Mesenchymal stem cell (in vitro differentiated cells and primary cell): ENCODE data around the gene PEX3.

Experiments
- DNase-seq: peaks from one replicate; pipeline ENCODE4 v3.0.0-alpha.2; 2013
- H2AFZ ChIP-seq: one replicate; pipeline ENCODE4 v1.6.1; 2013; ENCODE audit warnings: low read depth, mild to moderate bottlenecking, control low read depth, inconsistent platforms, low read length, moderate library complexity
- H2AK5ac ChIP-seq: 2 replicates; pipeline ENCODE4 v1.6.1; 2013; ENCODE audit warnings: low read length, moderate library complexity, mild to moderate bottlenecking, inconsistent platforms; ENCODE audit not compliant: severe bottlenecking
- H2BK120ac ChIP-seq: one replicate; pipeline ENCODE4 v1.6.1; 2013; ENCODE audit warnings: low read depth, mild to moderate bottlenecking, inconsistent platforms, low read length, moderate library complexity
- H2BK12ac ChIP-seq, 2 experiments: one replicate each; pipeline ENCODE4 v1.6.1; 2013; ENCODE audit warnings: inconsistent platforms in 2 of 2, low read length in 2 of 2, mild to moderate bottlenecking in 2 of 2, moderate library complexity in 2 of 2, control low read depth in 1 of 2
- H2BK15ac ChIP-seq: one replicate; pipeline ENCODE4 v1.6.1; 2013; ENCODE audit warnings: mild to moderate bottlenecking, low read depth, inconsistent platforms; ENCODE audit not compliant: poor library complexity, severe bottlenecking
- H2BK5ac ChIP-seq: 2 replicates; pipeline ENCODE4 v1.6.1; 2013; ENCODE audit warnings: low read depth, mild to moderate bottlenecking, low read length, control low read depth, inconsistent platforms; ENCODE audit not compliant: poor library complexity, severe bottlenecking
- H3K14ac ChIP-seq, 2 experiments: one replicate each; pipeline ENCODE4 v1.6.1; 2013; ENCODE audit warnings: inconsistent platforms in 2 of 2, low read length in 2 of 2, control low read depth in 1 of 2, mild to moderate bottlenecking in 1 of 2, moderate library complexity in 1 of 2
- H3K18ac ChIP-seq, 2 experiments: one replicate each; pipeline ENCODE4 v1.6.1; 2013; ENCODE audit warnings: inconsistent platforms in 2 of 2, low read length in 2 of 2, control low read depth in 1 of 2, low read depth in 1 of 2, mild to moderate bottlenecking in 1 of 2
- H3K23ac ChIP-seq, 2 experiments: one replicate each; pipeline ENCODE4 v1.6.1; 2013; ENCODE audit warnings: inconsistent platforms in 2 of 2, low read length in 2 of 2, mild to moderate bottlenecking in 2 of 2, moderate library complexity in 2 of 2, control low read depth in 1 of 2
- H3K27ac ChIP-seq: 2 replicates; pipeline ENCODE4 v1.5.1; 2013; ENCODE audit warnings: mild to moderate bottlenecking, moderate library complexity, low read length, control low read depth, inconsistent platforms; ENCODE audit not compliant: poor library complexity, severe bottlenecking
- H3K27me3 ChIP-seq, 2 experiments: 2 replicates each; pipeline versions ENCODE4 v1.6.1 to v1.7.0; 2013; ENCODE audit warnings: low read length in 2 of 2, mild to moderate bottlenecking in 2 of 2, moderate library complexity in 2 of 2, control low read depth in 1 of 2, inconsistent platforms in 1 of 2; ENCODE audit not compliant: control insufficient read depth in 1 of 2, insufficient read depth in 1 of 2
- H3K36me3 ChIP-seq, 2 experiments: 2 replicates each; pipeline versions ENCODE4 v1.6.1 to v1.7.0; 2013; ENCODE audit warnings: low read length in 2 of 2, control low read depth in 1 of 2, inconsistent platforms in 1 of 2, low read depth in 1 of 2, mild to moderate bottlenecking in 1 of 2; ENCODE audit not compliant: insufficient read depth in 2 of 2, control insufficient read depth in 1 of 2
- H3K4ac ChIP-seq, 2 experiments: one replicate each; pipeline ENCODE4 v1.6.1; 2013; ENCODE audit warnings: inconsistent platforms in 2 of 2, low read length in 2 of 2, mild to moderate bottlenecking in 2 of 2, moderate library complexity in 2 of 2, control low read depth in 1 of 2, low read depth in 1 of 2
- H3K4me1 ChIP-seq: 2 replicates; pipeline ENCODE4 v1.6.1; 2013; ENCODE audit warnings: low read depth, low read length, control low read depth; ENCODE audit not compliant: control insufficient read depth, insufficient read depth
- H3K4me2 ChIP-seq: 2 replicates; pipeline ENCODE4 v1.6.1; 2013; ENCODE audit warnings: low read length, mild to moderate bottlenecking, inconsistent platforms; ENCODE audit not compliant: poor library complexity, severe bottlenecking
- H3K4me3 ChIP-seq, 2 experiments: 2 replicates each; pipeline versions ENCODE4 v1.5.1 to v1.7.0; 2013; ENCODE audit warnings: low read length in 2 of 2, mild to moderate bottlenecking in 2 of 2, control low read depth in 1 of 2, low read depth in 1 of 2; ENCODE audit not compliant: insufficient read depth in 1 of 2
- H3K79me1 ChIP-seq: replicated peaks from 2 replicates; pipeline ENCODE4 v1.6.1; 2013; ENCODE audit warnings: mild to moderate bottlenecking, control low read depth, low read length, inconsistent platforms; ENCODE audit not compliant: poor library complexity, severe bottlenecking
- H3K9ac ChIP-seq: 2 replicates; pipeline ENCODE4 v1.7.0; 2013; ENCODE audit warnings: mild to moderate bottlenecking, low read length, moderate library complexity
- H3K9me3 ChIP-seq: 2 replicates; pipeline ENCODE4 v1.7.0; 2013; ENCODE audit warnings: mild to moderate bottlenecking, low read length; ENCODE audit not compliant: control insufficient read depth
- H4K8ac ChIP-seq: one replicate; pipeline ENCODE4 v1.6.1; 2013; ENCODE audit warnings: inconsistent platforms, mild to moderate bottlenecking, low read length, moderate library complexity
- H4K91ac ChIP-seq: one replicate; pipeline ENCODE4 v1.6.1; 2013; ENCODE audit warnings: mild to moderate bottlenecking, low read length, inconsistent platforms
- WGBS: methylation state at CpG from one replicate; pipeline ENCODE4 v1.1.7; 2013; ENCODE audit warnings: mixed read lengths; 5-methylcytosine and 5-hydroxymethylcytosine counted together

Gene PEX3

DNA sequence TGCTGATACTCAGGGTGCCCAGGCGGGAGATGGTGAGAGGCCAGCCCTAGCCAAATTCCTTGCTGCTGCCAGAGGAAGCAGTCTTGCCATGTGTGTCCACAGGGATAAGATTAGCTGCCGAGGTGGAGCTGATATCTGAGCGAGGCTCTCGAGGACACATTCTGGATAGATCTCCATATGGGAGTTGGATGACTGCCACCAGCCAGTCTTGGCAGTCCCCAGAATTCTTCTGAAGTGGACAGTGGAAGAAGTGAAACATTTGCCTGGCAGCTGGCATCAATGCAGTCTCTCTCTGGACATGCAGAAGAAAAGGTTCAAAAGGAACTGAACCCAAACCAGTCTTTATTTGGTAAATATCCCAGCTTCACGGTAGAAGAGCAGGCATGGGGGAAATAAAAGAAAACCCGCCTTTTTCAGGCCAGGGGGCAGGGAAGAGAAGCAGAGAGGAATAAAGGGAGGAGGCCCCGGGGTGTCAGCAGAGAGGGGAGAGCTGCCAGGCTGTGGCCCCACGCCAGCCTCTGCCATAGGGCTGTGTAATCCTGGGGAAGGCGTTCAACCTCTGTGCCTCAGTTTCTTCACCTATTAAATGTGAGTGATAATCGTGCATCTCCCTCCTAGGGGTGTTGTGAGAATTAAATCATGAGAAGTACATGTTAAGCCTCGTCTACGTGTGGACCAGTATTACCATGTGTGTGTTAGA lies 64.6 kb downstream of the PEX3 start:
- Histone ChIP-seq H2AK5ac (no peak overlapping the region), H3K36me3 (no peaks in the 10 kb centered on the region), H3K9ac (no peak overlapping the region), H3K4me3 (no peak overlapping the region), H4K8ac (no peak overlapping the region), H2BK12ac (no peak overlapping the region), H3K14ac (no peak overlapping the region), H2AFZ (no peak overlapping the region), H3K4ac (no peak overlapping the region), H3K27me3 (peaks cover 0 to 5% of the 10 kb centered on the region in 2 experiments), H2BK120ac (no peak overlapping the region), H2BK15ac (no peak overlapping the region), H3K18ac (no peak overlapping the region), H3K9me3 (no peaks in the 10 kb centered on the region), H3K23ac (no peak overlapping the region), H3K4me2 (no peak overlapping the region), H4K91ac (no peak overlapping the region), H3K27ac (no peak overlapping the region), H2BK5ac (no peak overlapping the region), H3K79me1 (peaks cover 2% of the 10 kb centered on the region), H3K4me1 (peaks cover 10% of the 10 kb centered on the region)
- no peak for DNase-seq
- WGBS: 96% methylated on average over 12 of the region's 12 CpGs

DNA sequence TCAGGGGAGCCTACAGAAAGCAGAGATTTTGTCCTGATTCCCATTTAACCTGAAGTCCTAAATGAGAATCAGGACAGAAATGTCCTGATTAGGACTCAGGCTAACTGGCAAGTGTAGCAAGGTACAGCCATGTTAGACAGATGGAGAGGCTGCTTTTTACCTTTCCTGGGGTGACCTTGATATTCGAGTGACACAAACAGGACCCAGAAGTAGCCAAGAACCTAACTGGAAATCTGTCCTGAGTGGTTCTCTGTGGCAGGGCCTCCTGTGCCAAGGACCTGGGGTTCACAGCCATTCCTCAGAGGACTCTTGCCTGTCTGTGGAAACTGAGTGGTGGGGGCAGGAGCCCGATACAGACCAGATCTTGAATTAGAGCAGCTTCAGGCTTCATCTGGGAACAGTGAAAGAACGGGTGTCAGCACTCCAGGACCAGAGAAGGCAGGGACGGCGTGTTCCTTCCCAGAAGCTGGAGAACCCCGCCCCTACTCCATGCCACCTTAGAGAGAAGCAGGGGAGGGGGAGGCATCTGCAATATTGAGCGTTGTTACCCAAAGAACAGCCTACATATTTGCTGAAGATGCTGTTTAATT lies 65.3 kb downstream of the PEX3 start:
- Histone ChIP-seq H3K4me2 (no peak overlapping the region), H3K27me3 (peaks cover 0 to 5% of the 10 kb centered on the region in 2 experiments), H3K79me1 (peaks cover 2% of the 10 kb centered on the region), H2AK5ac (no peak overlapping the region), H3K23ac (no peak overlapping the region), H3K36me3 (no peaks in the 10 kb centered on the region), H2BK12ac (no peak overlapping the region), H2AFZ (no peak overlapping the region), H3K9me3 (no peaks in the 10 kb centered on the region), H3K4me1 (peaks cover 8% of the 10 kb centered on the region), H4K91ac (no peak overlapping the region), H2BK120ac (no peak overlapping the region), H4K8ac (no peak overlapping the region), H3K9ac (no peak overlapping the region), H3K4ac (no peak overlapping the region), H3K14ac (no peak overlapping the region), H3K27ac (no peak overlapping the region), H2BK15ac (no peak overlapping the region), H3K18ac (no peak overlapping the region), H2BK5ac (no peak overlapping the region), H3K4me3 (no peak overlapping the region)
- 97% methylated on average over 7 of the region's 7 CpGs for WGBS
- DNase-seq: no peak

DNA sequence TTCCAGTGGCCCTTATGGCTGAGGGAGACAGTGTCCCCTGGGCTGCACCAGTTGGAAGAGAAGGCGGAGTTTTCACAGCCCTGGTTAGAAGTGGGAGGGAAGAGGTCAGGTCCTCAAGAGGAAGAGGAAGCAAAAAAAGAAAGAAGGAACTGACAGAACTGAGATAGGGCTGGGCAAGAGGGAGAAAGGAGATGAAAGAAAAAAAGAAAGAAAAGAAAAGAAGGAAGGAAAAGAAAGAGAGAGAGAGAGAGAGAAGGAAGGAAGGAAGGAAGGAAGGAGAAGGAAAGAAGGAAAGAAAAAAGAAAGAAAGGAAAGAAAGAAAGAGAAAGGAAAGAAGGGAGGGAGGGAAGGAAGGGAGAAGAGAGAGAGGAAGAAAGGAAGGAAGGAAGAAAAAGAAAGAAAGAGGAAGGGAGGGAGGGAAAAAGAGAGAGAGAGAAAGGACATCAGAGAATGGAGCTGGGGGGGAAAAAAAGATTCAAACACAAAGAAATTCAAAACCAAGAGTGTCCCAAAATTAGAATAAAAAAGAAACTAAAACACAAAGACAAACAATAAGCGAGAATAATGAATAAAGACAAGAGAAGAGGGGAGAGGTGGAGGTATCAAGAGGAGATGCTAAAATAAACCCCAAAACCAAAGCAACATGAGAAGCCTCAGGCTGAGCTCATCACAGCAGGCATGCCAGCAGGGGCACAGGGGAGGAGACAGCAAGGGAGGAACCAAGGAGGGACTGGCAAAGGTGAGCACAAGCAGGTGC lies 66.3 kb downstream of the PEX3 start:
- no peak overlapping the region for H4K8ac ChIP-seq
- no peak overlapping the region for H3K4ac ChIP-seq
- no peak overlapping the region for H2AFZ ChIP-seq
- H3K14ac ChIP-seq: no peak overlapping the region
- H3K23ac ChIP-seq: no peak overlapping the region
- no peaks in the 10 kb centered on the region for H3K79me1 ChIP-seq
- H3K4me1 ChIP-seq: peaks cover 2% of the 10 kb centered on the region
- no peak overlapping the region for H3K18ac ChIP-seq
- no peak overlapping the region for H3K9ac ChIP-seq
- H3K36me3 ChIP-seq: no peaks in the 10 kb centered on the region
- H2AK5ac ChIP-seq: no peak overlapping the region
- WGBS: 98% methylated on average over 1 of the region's 2 CpGs
- H3K27me3 ChIP-seq: peaks cover 0 to 5% of the 10 kb centered on the region in 2 experiments
- no peak overlapping the region for H3K27ac ChIP-seq
- no peak for DNase-seq
- no peak overlapping the region for H2BK12ac ChIP-seq
- no peak overlapping the region for H3K4me2 ChIP-seq
- H3K9me3 ChIP-seq: no peaks in the 10 kb centered on the region
- no peak overlapping the region for H2BK120ac ChIP-seq
- H4K91ac ChIP-seq: no peak overlapping the region
- no peak overlapping the region for H3K4me3 ChIP-seq
- no peak overlapping the region for H2BK5ac ChIP-seq
- H2BK15ac ChIP-seq: no peak overlapping the region

DNA sequence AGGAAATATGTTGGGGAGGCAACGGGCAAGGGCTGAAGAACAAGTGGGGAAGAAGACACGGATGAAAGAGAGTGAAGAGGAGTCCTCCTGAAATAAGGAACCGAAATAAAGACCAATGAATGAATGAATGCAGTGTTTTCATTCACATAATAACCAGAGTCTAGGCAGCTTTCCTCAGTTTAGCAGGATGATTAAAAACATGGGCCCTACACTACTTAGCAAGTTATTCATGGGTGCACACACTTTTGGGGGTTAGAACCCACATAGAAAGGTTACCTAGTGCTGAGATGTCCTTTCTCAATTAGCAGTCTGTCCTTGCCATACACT lies 66.8 kb downstream of the PEX3 start:
- DNase-seq: no peak
- no peak overlapping the region for H3K4me2 ChIP-seq
- no peak overlapping the region for H3K9ac ChIP-seq
- no peak overlapping the region for H2AFZ ChIP-seq
- H2AK5ac ChIP-seq: no peak overlapping the region
- peaks cover 3% of the 10 kb centered on the region for H3K4me1 ChIP-seq
- no peaks in the 10 kb centered on the region for H3K36me3 ChIP-seq
- H4K8ac ChIP-seq: no peak overlapping the region
- no peak overlapping the region for H2BK15ac ChIP-seq
- no peak overlapping the region for H3K4me3 ChIP-seq
- H3K27me3 ChIP-seq: peaks cover 0 to 5% of the 10 kb centered on the region in 2 experiments
- no peak overlapping the region for H2BK5ac ChIP-seq
- no peaks in the 10 kb centered on the region for H3K79me1 ChIP-seq
- no peak overlapping the region for H2BK12ac ChIP-seq
- no peak overlapping the region for H4K91ac ChIP-seq
- no peak overlapping the region for H3K18ac ChIP-seq
- no peak overlapping the region for H2BK120ac ChIP-seq
- WGBS: 67% methylated on average over 1 of the region's 3 CpGs
- no peaks in the 10 kb centered on the region for H3K9me3 ChIP-seq
- no peak overlapping the region for H3K27ac ChIP-seq
- H3K23ac ChIP-seq: no peak overlapping the region
- no peak overlapping the region for H3K14ac ChIP-seq
- no peak overlapping the region for H3K4ac ChIP-seq
